K562 (cell line): ENCODE results near the gene EPSTI1.

Source experiments
- CAMTA2 ChIP-seq: fragments of 250-450 bp; sonication (Bioruptor Pico); conservative IDR thresholded peaks from 2 replicates; pipeline ENCODE4 v1.5.1; 2022
- POLR2AphosphoS2 ChIP-seq: IDR thresholded peaks from 2 replicates; pipeline ENCODE4 v1.6.1; 2012; ENCODE audit warnings: low read length, improper control_type of control experiment
- TF ChIP-seq, protein P1 (sequence below): sonication (generic); formaldehyde crosslinking; IDR thresholded peaks from 2 replicates; pipeline ENCODE4 v1.8.1; 2023; ENCODE audit warnings: missing genetic modification reagents, mild to moderate bottlenecking, borderline replicate concordance

- no peak for TF ChIP-seq POLR2AphosphoS2
- no peak for TF ChIP-seq CAMTA2 (CRISPR knock-in tag)
- TF ChIP-seq, protein P1, sequence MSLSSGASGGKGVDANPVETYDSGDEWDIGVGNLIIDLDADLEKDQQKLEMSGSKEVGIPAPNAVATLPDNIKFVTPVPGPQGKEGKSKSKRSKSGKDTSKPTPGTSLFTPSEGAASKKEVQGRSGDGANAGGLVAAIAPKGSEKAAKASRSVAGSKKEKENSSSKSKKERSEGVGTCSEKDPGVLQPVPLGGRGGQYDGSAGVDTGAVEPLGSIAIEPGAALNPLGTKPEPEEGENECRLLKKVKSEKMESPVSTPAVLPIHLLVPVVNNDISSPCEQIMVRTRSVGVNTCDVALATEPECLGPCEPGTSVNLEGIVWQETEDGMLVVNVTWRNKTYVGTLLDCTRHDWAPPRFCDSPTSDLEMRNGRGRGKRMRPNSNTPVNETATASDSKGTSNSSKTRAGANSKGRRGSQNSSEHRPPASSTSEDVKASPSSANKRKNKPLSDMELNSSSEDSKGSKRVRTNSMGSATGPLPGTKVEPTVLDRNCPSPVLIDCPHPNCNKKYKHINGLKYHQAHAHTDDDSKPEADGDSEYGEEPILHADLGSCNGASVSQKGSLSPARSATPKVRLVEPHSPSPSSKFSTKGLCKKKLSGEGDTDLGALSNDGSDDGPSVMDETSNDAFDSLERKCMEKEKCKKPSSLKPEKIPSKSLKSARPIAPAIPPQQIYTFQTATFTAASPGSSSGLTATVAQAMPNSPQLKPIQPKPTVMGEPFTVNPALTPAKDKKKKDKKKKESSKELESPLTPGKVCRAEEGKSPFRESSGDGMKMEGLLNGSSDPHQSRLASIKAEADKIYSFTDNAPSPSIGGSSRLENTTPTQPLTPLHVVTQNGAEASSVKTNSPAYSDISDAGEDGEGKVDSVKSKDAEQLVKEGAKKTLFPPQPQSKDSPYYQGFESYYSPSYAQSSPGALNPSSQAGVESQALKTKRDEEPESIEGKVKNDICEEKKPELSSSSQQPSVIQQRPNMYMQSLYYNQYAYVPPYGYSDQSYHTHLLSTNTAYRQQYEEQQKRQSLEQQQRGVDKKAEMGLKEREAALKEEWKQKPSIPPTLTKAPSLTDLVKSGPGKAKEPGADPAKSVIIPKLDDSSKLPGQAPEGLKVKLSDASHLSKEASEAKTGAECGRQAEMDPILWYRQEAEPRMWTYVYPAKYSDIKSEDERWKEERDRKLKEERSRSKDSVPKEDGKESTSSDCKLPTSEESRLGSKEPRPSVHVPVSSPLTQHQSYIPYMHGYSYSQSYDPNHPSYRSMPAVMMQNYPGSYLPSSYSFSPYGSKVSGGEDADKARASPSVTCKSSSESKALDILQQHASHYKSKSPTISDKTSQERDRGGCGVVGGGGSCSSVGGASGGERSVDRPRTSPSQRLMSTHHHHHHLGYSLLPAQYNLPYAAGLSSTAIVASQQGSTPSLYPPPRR (CRISPR knock-in tag), result no peak
These were observed 23.1 kb downstream of the EPSTI1 start for GRCh38 chr13:42968906-42969305.
